NCI-H1105 (cell line): ENCODE data around the gene SPINK14.
A peak's percentile ranks its signal among the peaks of the same experiment; 100 is the strongest.

ENCODE experiments used
- DNase-seq: peaks from one replicate; lab custom pipeline; 2025; lab: John Stamatoyannopoulos, UW

Gene SPINK14, protein sequence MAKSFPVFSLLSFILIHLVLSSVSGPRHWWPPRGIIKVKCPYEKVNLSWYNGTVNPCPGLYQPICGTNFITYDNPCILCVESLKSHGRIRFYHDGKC

DNA sequence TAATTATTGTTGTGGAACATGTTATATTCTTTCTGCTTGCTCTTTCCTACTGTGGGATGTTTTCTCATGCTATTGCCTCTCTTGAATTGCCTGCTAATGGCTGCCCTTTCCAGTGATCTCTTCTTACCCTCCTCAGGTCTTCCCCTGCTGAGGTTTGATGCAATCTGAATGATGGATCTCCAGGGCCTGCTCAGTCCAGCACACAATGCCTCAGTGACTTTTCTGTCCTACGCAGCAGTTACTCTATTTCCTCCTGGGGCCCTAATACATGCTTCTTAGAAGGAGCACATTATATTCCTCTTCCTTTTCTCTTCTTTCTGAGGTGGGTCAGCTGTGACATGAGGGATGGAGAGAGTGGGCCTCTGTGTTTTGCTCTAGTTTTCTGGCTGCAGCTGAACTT is at the start of gene SPINK14:
SPINK14 (plus strand) TSS at position 301 of the 400 bp plus-strand sequence. CDS start 1,187 bp downstream, outside the sequence.
- DNase-seq: no peak

DNA sequence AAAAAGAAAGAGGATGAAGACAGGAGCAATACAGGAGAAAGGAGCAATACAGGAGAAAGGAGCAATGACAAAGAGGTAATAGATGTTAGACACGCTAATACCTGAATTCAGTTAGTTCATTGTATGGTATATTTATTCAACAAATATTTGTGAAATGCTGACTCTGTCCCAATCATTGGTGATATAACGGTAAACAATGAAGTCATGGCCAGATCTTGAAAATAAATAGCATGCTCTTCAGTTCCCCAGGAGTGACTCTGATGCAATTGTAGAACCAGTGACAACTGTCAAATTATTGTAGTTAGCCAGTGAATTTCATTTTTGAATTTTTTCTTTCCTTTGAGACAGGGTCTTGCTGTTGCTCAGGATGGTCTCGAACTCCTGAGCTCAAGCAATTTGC is 48.0 kb upstream of the SPINK14 start:
- DNase-seq: no peak

DNA sequence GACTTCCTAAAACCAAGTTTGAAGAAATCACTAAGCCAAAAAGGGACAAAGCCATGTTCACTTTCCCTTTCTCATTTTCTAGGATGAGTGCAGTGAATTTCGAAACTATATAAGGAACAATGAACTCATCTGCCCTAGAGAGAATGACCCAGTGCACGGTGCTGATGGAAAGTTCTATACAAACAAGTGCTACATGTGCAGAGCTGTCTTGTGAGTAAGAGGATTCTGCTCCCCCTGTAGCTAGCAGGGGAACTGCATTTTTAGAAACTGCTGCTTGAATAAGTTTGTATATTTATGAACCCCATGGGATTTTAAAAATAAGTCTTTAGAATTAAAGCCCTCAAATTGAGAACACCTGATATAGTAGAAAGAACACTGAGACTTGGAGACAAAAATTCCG is 42.7 kb upstream of the SPINK14 start:
- DNase-seq: no peak

DNA sequence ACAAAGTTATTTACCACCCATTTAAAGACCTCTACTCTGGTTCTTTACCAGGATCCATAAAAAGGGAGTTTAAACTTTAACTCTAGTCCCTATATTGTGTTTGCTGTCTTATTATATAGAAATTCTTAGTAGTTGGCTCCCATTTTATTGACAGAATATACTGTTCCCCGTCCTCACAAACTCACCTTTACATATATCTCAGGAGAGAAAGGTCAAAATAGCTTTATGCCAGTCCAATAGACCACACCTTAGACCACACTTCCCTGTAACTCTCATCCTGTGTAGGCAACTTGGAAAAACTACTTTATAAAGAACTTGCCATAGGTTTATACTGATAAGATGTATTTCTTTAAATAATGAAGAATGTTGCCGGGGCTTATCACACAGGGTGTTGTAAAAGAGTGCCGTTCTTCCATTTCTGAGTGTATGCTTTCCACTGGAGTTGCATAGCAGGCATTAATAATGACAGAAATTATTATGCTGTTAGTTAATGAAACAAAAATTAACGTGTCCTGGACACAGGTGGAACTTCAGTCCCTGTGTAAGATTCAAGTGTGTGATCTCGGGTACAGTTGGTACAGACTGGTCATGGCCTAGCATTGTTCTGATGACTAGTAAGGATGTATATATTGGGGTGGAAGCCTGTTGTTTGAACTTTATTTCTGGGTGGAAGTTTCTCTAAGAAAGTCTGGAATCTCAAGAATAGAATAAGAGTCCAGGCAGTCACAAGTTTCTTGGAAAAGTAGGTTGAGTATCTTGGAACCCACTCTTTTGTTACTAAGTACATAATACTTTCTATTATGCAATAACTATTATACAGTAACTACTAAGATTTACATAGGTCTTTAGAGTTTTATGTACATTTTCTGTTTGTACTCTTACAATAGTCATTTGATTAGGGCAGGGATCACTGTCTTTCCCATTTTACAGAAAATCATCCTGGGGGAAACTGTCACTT is 33.0 kb upstream of the SPINK14 start:
- DNase-seq: no peak

DNA sequence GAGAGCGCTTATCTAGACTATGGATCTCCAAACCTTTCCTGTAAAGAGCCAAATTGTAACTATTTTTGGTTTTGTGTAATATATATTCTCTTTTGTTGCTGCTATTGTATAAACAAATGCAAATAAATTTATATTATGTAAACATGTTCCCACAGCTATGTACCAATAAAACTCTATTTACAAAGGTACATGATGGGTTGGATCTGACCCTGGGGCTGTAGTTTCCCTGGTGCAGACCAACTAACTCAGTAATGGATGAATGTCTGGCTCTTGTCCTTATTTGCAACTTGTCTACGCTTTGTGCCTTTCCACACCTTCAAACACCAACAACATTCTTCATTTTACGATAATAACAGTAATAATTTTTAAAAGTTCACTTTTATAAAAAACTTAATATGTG is 27.5 kb upstream of the SPINK14 start:
- no peak for DNase-seq

DNA sequence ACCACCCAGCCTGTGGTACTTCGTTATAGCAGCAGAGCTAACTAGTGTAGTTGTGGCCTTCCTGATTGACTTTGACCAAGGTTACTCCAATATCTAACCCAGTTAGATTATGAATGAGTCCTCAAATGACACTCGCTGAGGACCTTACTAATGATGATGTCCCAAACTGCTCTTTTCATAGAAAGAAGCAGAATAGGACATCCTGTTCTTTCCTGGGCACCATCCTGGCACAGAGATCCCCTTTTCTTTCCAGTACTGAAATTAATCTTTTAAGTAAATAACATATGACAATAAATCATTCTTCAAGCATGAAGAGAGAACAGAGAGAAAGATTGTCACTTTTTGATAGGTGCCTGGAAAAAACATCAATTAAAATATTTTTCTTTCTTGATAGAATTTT is 26.7 kb upstream of the SPINK14 start:
- no peak for DNase-seq

DNA sequence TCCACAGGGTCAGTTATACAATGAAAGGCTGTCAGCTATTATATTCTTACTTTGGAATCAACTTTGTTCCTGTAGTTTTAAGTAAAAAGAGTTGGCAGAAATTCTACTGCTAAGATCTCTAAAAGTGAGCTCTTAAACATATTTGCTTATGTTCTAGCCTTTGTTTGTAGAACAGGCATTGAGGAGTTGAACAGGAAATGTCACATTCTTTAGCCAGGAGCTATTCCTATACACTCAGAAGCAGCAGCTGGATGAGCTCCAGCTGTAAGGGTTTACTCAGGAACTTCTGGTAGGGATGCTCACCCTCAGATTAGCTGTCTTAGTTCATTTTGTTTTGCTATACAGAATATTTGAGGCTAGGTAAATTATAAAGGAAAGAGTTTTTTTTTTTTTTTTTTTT is 22.4 kb upstream of the SPINK14 start:
- DNase-seq: no peak

DNA sequence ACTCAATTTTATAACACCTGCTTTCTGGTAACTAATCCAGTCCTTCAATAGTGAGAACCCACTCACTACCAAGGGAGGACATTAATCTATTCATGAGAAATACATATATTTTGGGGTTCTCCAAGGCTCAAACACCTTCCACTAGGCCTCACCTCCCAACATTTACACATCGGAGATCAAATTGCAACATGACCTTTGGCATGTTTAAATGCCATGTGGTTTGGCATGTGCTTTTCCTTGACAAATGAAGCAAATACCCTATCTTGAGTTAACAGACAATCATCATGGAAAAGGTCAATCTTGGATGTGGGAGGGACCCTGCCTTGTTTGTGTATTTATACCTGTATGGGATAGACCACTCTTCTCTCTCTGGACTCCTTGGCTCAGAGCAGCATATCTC is 21.9 kb upstream of the SPINK14 start:
- DNase-seq: no peak

DNA sequence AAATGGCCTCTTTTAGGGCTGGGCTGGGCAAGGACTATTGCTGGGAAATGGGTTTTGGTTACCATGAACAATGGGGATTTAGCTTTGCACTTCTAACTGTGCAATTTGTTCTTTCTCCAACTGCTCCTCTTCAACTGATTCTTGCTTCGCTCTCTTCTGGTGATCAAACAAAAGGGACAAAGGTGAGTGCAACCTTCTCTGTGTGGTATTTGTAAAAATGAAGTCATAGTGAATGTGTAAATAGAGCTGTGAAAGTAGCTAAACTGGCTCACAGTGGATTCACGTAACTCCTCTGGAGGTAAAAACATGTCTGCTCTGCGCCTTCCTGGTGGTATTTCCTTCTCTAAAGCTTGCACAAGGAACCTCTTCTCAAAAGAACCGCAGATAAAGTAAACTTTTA is 20.9 kb upstream of the SPINK14 start:
- no peak for DNase-seq

DNA sequence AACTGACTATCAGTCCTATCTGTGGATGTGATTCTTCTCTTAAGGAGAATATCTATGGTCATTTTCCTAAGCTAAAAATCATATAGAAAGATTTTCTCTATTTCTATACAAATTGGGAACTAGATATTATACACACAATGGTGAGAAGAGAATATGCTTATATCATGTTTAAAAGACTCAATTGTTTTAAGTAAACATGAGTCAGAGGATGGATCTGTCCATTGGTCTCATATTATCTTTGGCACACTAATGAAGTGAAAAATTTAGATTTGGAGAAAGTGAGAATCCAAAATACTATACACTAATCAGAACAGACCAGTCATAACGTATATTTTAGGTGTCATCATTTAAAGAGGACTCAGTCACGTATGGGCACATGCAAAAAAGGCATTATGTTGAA is 16.5 kb upstream of the SPINK14 start:
- DNase-seq: no peak

DNA sequence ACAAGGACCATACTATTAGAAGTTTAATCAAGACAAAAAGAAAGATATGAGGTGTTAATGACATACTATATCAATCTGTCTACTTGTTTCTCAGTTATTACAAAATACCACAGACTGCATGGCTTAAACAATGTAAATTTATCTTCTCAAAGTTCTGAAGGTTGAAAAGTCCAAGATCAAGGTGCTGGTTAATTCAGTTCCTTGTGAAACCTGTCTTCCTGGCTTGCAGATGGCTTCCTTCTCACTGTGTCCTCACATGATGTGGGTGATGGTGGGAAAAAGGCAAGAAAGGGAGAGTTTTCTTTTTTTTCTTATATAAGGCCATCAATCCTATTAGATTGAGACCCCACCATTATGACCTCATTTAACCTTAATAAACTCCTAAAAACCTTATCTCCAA is 15.6 kb upstream of the SPINK14 start:
- no peak for DNase-seq

DNA sequence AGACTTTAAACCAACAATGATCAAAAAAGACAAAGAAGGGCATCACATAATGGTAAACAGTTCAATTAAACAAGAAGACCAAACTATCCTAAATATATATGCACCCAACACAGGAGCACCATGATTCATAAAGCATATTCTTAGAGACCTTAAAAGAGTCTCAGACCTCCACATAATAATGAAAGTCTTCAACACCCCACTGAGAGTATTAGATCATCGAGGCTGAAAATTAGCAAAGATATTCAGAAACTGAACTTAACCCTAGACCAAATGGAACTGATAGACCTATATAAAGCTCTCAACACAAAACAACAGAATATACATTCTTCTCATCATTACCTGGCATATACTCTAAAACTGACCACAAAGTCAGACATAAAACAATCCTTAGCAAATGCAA is 11.7 kb upstream of the SPINK14 start:
- no peak for DNase-seq

DNA sequence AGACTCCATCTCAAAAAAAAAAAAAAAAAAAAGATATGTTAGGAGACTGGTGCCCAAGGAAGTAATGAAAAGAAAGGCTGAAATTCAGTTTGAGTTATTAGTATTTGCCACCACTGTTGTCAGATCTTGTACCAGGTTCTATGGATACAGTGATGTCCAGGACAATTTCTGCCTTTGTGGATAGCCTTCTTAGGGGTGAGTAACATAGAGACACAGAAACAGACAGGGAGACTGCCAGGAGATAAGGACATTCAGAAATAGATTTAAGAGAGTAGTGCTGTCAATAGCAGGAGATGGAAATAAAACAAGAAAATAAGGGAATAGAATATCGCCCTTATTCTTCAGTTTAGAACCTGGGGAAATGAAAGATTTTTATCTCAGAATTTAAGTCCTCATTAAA is 6.3 kb upstream of the SPINK14 start:
- no peak for DNase-seq

DNA sequence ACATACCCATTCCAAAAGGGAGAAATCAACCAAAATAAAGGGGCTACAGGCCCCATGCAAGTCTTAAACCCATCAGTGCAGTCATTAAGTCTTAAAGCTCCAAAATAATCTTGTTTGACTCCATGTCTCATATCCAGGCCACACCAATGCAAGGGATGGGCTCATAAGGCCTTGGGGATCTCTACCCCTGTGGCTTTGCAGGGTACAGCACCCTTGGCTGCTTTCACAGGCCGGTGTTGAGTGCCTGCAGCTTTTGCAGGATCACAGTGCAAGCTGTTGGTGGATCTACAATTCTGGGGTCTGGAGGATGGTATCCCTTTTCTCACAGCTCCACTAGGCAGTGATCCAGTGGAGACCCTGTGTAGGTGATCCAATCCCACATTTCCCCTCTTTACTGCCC is 5.0 kb upstream of the SPINK14 start:
- no peak for DNase-seq

DNA sequence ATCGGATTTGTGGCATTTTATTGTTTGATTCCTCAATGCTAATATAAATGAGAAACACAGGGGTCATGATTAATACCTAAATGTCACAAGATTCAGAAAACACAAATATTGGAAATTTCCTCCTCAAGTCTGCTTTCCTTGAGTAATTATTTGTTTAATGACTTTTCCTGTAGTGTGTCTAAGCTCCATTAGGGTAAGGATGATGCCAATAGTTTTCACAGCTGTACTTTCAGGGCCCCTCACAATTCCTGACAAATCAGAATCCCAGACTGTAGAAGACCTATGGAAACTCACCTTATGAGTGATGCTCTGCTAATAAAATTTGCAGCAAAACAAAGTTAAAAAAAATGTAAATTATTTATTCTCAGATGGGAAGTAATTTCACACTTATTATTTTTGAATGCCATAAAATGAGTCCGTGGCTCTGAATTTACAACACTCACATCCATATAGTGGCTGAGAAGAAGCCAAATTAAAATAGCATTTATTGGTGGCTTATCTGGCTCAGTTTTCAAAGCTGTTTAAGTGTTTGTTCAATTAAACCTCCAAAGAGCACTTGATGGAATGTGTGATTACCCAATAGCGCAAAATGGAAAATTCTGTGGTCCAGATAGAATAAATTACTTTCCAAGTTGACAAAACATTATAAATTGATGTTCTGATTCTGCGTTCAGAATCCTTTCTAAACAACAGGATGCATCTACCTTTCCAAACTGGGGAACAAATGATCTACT is 1.6 kb upstream of the SPINK14 start:
- no peak for DNase-seq

DNA sequence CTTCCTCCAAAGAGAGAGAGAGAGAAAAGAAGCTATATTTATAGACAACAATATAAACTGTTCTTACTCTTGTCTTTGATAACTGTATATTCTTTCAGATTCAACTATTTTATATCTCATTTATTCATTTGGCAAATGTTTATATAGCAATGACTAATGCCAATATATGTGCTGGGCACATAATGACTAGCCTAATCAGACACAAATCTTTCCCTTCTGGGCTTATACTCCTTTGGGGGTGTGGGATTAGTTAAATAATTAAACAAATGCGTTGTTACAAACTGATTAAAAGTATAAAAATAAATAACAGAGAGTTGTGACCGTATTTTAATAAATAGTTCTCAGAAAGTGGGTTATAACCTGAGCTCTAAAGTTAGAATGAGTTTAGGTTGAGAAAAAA is 4.0 kb downstream of the SPINK14 start:
- DNase-seq: no peak

DNA sequence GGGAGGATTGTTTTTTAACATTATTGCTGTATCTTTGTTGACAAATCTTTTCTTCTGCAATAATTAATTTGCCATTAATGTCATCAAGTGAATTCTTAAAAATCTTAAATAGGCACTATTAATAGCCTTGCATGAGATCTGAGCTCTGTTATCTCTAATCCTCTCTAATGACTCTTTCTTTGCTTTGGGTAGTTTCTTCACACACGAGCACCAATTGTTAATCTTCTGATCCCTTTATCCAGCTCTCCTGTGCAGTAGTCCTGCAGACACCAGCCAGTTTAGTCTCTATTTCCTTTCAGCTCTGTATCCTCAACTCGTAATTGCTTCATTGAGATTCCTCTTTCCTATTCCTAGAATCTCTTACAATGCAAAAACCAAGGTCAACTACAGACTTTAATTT is 8.1 kb downstream of the SPINK14 start:
- DNase-seq: no peak

DNA sequence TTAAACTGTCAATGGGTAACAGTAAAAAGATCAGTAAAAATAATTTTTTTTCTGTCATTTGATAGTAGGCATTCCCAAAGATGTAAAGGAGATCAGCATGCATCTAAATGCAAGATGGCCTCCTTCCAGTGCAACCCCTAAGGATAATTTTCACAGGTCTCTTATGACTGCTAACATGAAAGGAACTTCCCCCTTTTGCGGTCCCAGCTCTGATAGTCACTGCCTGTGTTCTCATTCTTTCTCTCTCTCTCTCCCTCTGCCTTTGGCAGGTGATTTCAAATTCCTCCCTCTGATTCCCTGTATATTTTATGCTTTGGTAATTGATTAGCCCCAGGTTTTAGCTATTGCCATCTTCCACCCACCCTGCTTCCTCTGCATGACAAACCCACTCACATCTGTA is 8.9 kb downstream of the SPINK14 start:
- no peak for DNase-seq

DNA sequence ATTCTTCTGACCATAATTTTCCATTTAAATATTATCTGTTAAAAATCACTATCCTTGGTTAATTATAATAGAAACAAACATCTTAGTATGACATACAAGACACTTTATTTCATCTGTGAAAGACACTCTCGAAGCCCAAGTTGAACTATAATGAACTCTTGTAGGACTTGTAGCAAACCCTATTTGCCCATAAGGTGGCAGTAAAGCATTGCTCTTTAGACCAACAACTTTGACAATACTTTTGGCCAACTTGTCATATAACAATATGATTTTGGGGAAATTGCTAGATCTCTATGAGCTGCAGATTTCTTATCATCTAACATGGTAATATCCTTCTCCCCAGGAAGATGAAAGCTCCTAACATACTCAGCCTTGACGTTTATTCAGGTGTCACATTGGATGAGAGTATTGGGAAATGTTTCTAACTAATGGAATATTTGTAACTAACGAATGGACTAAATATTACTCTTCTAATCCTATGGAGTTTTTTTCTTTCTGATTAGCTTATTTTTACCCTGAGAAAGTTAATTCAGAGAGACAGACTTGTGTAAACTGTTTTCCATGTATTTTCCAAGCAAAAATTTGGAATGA is 11.0 kb downstream of the SPINK14 start:
- peak; percentile 17 for DNase-seq

DNA sequence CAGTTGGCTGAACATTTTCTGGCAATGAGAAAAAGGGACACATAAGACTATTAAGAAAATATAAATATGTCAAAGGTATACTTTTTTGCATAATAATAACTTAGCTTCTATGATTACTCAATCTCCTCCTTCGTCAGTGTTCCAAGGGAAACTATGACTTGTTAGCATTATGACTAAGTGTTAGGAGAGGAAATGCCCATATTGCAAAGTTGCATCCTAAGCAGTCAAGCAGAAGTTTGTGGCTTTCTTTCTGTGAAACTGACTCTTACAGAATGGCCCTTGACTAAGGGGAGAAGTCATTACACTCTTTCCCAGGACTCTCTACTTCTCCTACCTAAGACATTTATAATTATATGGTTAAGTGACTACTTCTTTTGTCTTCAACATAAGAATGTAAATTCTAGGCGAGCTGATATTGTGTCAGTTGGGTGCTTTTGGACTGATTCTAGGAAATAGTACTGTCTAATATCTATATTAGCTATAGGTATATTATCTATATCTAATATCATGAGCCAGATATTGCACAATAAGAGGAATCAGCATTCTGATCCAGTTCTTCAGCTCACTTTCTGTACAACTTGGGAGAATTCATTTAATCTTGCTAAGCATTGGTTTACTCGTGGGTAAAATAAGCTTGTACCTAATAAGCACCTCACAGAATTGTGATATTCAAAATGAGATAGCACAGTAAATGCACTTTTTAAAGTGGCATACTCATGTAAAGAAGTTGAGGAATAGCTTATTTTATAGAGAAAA is 18.1 kb downstream of the SPINK14 start:
- DNase-seq: no peak

DNA sequence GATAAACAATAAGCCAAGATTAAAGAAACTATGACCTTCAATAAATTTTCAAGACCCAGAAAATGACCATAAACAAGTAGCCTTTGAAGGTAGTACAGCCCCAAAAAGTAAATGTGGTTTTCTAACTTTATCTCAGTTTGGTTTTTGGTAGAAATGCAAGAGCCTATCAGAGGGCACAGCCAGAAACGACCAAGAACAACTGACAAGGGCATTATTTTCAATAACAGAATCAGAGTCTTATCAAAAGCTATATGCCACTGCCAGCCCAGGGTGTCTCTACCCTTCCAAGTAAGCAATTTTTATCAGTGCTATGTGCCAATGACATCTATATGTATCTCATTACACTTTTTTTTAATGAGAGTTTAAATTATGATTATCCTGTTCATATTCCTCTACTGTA is 22.7 kb downstream of the SPINK14 start:
- DNase-seq: no peak

DNA sequence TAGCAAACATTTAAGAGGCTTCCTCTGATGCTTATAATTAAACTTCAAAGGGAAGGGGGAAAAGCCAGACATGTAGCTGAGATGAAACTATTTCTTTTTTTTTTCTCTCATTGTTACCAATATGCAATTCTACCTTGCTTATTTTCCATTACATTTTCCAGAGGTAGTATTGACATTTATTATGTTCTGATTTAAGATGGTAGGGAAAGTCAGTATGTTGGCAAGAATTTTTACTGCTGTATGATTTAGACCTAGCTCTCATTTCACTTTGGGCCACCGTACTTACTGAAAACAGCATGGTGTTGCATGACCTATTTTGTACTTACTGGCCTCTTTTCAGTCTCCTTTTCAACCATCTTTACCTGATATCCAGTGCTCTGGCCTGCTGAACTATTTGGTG is 24.9 kb downstream of the SPINK14 start:
- DNase-seq: no peak
